Activated gamma-delta T cell treated with anti-CD3 and anti-CD28 coated beads, Interleukin-2, amount 50 U/mL, for 16 hours (primary cell): ENCODE measurements around the gene HELB.

Source experiments
- DNase-seq: peaks from one replicate; pipeline ENCODE4 v3.0.0-alpha.2; 2020; ENCODE audit warnings: low read depth

The HELB gene

GRCh38 chr12:66361703-66362102 lies 59.4 kb downstream of the HELB start:
- no peak for DNase-seq

GRCh38 chr12:66365718-66366490 lies 63.6 kb downstream of the HELB start:
- no peak for DNase-seq

- DNase-seq = no peak
These were observed 64.8 kb downstream of the HELB start for GRCh38 chr12:66367015-66367667.

- DNase-seq = no peak
These were observed 69.7 kb downstream of the HELB start for GRCh38 chr12:66371982-66372381.

- no peak for DNase-seq
These were observed 73.3 kb downstream of the HELB start for GRCh38 chr12:66375560-66375959.

GRCh38 chr12:66379616-66380015 lies 77.3 kb downstream of the HELB start:
- no peak for DNase-seq

GRCh38 chr12:66380769-66381535 lies 78.7 kb downstream of the HELB start:
- DNase-seq = no peak

GRCh38 chr12:66387117-66387516 lies 84.8 kb downstream of the HELB start:
- no peak for DNase-seq
